Ovary (tissue), 3 donors: ENCODE data around the gene PSMD11.

Source experiments
- CTCF ChIP-seq, 3 donors: fragments of 450-650 bp in 2 of 3; fragments of 200-600 bp in 1 of 3; IDR thresholded peaks; one replicate each; pipeline versions ENCODE4 v1.5.1 to v1.8.0; 2016 to 2022; ENCODE audit warnings: antibody characterized with exemption in 3 of 3, mild to moderate bottlenecking in 1 of 3
- EP300 ChIP-seq: sonication (generic); formaldehyde crosslinking; IDR thresholded peaks from one replicate; pipeline ENCODE4 v1.6.1; 2017; ENCODE audit warnings: antibody characterized with exemption
- POLR2A ChIP-seq: fragments of 450-650 bp; IDR thresholded peaks from one replicate; pipeline ENCODE4 v1.6.1; 2017; ENCODE audit warnings: antibody characterized with exemption, mild to moderate bottlenecking, moderate library complexity
- donor health status: DM: no; HTN: no; CAD: no.

GRCh38 chr17:32502710-32503109 is 58.4 kb downstream of the PSMD11 start:
- TF ChIP-seq EP300 (no peak), CTCF (IDR thresholded peaks at IDR 0.05) (no peak), POLR2A (no peak)
